LNCAP (cell line): Measurements from ENCODE around the gene ZBTB8A.

Source experiments
- CTCF ChIP-seq: fragments of 450-650 bp; IDR thresholded peaks from 2 replicates; pipeline ENCODE4 v1.5.1; 2017; ENCODE audit warnings: mild to moderate bottlenecking

ZBTB8A gene

DNA sequence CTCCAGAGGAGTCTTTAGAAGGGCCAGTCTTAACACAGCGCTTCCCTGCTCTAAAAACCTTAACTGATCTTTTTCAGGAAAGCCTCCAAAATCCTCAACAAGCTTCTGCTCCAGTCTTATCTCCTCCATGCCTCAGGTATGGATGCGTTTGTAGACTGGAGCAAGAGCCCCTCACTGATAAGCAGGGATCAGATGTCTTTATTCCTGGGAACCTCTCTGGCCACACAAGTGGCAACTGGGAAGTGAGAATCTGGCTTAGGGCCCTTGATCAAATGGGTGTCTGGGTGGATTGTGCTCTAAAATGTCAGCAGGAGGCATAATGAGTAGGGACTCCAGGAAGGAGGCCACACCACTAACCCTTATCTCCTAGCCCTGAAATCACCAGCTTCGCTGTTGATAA is 1.4 kb downstream of the ZBTB8A start:
- TF ChIP-seq CTCF = no peak

GRCh38 chr1:32541064-32541566 is 1.9 kb downstream of the ZBTB8A start:
- TF ChIP-seq CTCF = no peak

- TF ChIP-seq CTCF = no peak
Measured at GRCh38 chr1:32546611-32547010, 7.4 kb downstream of the ZBTB8A start.

DNA sequence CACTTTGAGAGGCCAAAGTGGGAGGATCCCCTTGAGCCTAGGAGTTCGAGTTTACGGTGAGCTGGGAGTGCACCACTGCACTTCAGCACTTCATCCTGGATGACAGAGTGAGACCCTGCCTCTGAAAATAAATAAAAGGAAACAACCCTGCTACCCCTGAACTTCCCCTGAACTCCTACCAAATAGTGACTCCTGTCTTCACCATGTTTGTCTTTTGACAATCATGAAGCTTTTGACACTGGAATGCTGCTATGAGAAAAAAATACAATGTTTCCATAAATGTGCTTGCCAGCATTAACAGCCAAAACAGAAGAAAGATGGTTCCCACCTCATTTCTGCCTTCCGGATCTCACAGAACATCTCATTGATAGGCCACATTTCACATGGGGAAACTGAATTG is 10.4 kb downstream of the ZBTB8A start:
- no peak for TF ChIP-seq CTCF

DNA sequence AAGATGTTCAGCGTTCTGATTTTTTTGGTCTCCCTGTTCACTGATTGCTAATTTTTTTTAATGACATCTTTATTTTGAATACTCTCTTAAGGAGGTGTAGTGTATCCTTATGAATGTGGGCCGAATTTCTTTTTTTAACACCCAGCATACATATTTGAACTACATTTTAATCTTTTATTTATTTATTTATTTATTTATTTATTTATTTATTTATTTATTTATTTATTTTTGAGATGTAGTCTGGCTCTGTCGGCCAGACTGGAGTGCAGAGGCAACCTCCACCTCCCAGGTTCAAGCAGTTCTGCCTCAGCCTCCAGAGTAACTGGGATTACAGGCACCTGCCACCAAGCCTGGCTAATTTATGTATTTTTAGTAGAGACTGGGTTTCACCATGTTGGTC is 15.1 kb downstream of the ZBTB8A start:
- no peak for TF ChIP-seq CTCF

GRCh38 chr1:32557812-32558211 is 18.6 kb downstream of the ZBTB8A start:
- no peak for TF ChIP-seq CTCF

- TF ChIP-seq CTCF = no peak
Measured at GRCh38 chr1:32568929-32569328, 29.7 kb downstream of the ZBTB8A start.

DNA sequence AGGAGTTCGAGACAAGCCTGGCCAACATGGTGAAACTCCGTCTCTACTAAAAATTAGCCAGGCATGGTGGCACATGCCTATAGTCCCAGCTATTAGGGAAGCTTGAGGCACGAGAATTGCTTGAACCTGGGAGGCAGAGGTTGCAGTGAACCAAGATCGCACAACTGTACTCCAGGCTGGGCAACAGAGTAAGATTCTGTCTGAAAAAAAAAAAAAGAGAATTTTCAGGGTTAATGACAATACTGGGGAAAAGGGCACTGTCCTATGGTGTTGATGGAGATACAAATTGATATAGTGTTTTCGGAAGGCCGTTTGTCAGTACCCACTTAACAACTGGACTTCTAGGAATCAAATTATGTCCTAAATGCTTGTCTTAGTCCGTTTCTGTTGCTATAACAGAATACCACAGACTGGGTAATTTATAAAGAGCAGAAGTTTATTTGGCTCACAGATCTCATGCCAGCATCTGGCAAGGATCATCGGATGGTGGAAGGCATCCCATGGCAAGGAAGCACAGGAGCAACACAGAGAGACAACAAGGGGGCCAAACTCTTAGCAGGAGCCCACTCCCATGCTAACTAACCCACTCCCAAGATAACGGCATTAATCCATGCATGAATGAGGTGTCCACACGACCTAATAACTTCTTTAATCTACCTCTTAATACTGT is 41.3 kb downstream of the ZBTB8A start:
- TF ChIP-seq CTCF = no peak
